Embryonic facial prominence (tissue), 1 donor: ENCODE results near the gene PLXNB3.
"Not testable (repeated sequence)": the region's sequence is repeated elsewhere in the genome, so short reads cannot be mapped to it uniquely, and the experiment has no call there.

Experiments used
- DNase-seq: peaks from one replicate; pipeline ENCODE4 v3.0.0-alpha.2; 2016; ENCODE audit errors: extremely low spot score

Gene PLXNB3

GRCh38 chrX:153763989-153764755 lies at the start of gene PLXNB3:
Gene PLXNB3 (plus strand): TSS chrX:153764249. CDS start chrX:153765536, 1,287 bp downstream.
- DNase-seq = peak; percentile 9

- no peak for DNase-seq
Observed at GRCh38 chrX:153714256-153714655, 49.8 kb upstream of the PLXNB3 start.

DNA sequence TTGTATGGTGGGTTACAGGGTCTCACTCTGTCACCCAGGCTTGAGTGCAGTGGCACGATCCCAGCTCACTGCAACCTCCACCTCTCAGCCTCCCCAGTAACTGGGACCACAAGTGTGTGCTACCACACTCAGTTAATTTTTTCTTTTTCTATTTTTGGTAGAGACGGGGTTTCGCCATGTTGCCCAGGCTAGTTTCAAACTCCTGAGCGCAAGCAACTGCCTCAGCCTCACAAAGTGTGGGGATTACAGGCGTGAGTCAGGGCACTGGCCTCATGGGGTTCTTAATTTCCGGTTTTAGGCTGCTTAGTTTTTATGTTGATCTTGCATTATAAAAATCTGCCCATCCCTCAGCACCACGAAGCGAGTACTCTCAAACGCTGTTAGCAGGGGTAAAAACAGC lies 46.6 kb upstream of the PLXNB3 start:
- DNase-seq = no peak

GRCh38 chrX:153719238-153719637 lies 44.8 kb upstream of the PLXNB3 start:
- DNase-seq = no peak

- no peak for DNase-seq
Observed at GRCh38 chrX:153719701-153720100, 44.3 kb upstream of the PLXNB3 start.

DNA sequence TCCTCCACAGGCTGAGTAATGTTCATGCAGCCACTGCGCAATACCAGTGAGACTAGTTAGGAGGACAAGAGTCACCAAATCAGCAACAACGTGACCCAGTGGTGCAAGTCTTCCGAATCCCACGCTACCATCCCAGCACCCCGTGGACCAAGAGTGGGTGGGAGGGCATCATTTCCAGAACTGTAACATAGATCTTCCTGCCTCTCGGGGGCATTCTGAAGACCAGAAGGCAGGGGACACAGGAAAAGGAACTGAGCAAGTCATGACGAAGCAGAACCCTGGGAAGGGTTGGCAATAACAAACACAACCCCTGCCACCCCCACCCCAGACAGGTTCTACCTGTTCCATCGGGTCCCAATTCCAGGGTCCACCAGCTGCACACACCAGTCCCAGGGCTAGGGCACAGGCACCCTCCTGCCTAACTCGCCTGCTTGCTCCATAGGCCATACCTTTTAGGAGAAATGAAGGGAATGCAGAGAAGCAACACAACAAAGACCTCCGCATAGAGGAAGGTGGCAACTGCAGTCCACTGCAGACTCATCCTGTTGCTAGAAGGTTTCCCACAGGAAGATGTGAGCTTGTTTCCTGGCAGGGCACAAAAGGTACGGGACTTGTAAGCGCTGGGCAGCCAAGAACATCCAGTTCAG lies 41.2 kb upstream of the PLXNB3 start:
- DNase-seq = no peak

GRCh38 chrX:153723351-153724251 lies 40.4 kb upstream of the PLXNB3 start:
- no peak for DNase-seq

GRCh38 chrX:153724252-153725038 lies 39.6 kb upstream of the PLXNB3 start, which contains the start of the genes ABCD1 and BCAP31:
Gene ABCD1 (plus strand): TSS chrX:153724856. CDS start chrX:153725267, 411 bp downstream.
Gene BCAP31 (minus strand): TSS chrX:153724387. CDS start chrX:153723244, 1,143 bp downstream.
- peak; percentile 57 for DNase-seq

GRCh38 chrX:153725039-153725831 lies 38.8 kb upstream of the PLXNB3 start:
- no peak for DNase-seq

DNA sequence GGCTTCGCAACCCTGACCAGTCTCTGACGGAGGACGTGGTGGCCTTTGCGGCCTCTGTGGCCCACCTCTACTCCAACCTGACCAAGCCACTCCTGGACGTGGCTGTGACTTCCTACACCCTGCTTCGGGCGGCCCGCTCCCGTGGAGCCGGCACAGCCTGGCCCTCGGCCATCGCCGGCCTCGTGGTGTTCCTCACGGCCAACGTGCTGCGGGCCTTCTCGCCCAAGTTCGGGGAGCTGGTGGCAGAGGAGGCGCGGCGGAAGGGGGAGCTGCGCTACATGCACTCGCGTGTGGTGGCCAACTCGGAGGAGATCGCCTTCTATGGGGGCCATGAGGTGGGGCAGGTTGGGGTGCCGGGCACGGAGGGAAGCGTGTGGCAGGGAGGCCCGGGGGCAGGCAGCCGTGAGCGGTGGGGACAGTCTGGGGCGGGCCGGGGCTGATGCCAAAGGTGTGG lies 38.2 kb upstream of the PLXNB3 start:
- DNase-seq = no peak

DNA sequence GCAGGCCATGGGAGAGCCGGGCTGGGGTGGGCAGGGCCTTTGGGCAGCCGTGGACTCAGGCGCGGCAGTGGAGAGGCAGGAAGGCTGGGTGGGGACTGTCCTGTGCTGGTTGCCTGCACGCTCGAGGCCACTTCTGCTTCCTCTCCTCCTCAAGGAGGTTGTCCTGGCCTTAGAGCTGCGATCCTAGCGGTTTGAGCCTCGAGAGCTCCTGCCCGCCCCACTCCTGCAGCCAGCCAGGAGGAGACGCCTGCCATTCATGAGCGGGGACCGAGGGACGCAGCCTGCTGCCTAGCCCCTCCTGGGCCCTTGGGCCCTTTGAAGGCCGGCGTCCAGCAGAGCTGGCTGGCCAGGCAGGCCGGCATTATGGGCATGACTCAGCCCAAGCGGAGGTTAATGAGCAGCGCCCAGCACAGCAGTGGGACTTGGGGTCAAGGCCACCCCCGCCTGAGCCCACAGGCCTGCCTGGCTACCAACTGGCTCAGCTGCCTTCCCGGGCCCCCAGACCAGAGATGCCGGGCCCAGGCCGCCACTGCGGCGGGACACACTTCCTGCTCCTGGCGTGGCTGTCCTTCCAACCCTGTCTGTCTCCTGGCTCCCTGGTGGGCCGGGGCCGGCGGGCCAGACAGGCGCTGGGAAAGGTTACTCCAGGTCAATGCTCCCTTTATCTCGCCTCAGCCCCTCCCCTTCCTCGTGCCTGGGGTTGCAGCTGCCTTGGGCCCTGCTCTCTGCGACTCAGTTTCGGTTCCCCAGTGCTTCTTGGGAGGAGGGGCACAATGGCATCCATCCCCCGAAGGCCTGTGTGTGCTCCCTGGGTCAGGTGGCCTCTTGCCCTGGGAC lies 37.5 kb upstream of the PLXNB3 start:
- no peak for DNase-seq

- no peak for DNase-seq
Observed at GRCh38 chrX:153727123-153727931, 36.7 kb upstream of the PLXNB3 start.

DNA sequence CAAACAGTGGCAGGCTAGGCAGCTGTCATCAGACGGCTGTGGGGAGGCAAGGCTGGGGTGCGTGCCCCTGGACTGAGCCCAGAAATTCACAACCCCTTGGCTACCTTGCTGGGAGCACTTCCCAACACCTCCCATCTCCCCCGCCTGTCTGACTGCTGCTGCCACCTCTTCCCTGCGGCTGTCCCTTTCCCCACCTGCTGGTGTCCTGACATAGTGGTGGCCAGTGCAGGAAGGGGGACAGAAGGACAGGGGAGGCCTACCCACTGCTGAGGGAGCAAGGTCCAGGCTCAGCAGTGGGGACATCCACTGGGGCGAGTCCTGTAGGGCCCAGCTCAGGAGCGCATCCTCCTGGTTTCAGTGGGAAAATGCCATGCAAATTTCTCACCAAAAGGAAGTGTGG lies 36.0 kb upstream of the PLXNB3 start:
- no peak for DNase-seq

DNA sequence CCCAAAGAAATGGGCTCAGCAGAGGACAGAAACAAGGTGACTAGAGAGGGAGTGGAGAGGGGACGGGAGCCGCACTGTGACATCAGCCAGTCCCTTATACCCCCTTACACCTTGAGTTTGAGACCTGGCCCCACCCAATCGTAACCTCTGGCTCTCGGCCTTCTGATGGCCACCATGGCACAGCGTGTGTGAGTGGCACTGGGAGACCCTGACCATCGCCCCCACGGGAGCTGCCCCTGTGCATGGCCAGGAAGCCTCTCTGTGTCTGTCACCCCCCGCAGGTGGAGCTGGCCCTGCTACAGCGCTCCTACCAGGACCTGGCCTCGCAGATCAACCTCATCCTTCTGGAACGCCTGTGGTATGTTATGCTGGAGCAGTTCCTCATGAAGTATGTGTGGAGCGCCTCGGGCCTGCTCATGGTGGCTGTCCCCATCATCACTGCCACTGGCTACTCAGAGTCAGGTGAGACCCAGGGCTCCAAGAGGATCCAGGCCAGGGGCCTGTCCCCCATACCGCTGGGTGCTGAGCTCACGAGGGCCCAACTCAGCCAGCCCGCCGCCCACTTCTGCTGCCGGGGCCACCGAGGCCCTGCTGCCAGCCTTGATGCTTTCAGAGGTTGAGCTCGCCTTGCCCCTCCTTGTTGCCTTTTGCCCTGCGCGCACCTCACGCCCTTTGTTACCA lies 35.0 kb upstream of the PLXNB3 start:
- DNase-seq = no peak

GRCh38 chrX:153730115-153730514 lies 33.9 kb upstream of the PLXNB3 start:
- not testable (repeated sequence) for DNase-seq

GRCh38 chrX:153731117-153731844 lies 32.8 kb upstream of the PLXNB3 start:
- no peak for DNase-seq

- no peak for DNase-seq
Observed at GRCh38 chrX:153731845-153732215, 32.2 kb upstream of the PLXNB3 start.
